Stimulated activated CD4-positive, alpha-beta T cell treated with anti-CD3 and anti-CD28 coated beads, Interleukin-1b, Interleukin-23, amount 100 ng/mL, for 48 hours (primary cell): ENCODE data around the gene TGM4.
A peak's percentile ranks its signal among the peaks of the same experiment; 100 is the strongest.

ENCODE experiments used
- DNase-seq: peaks from one replicate; pipeline ENCODE4 v3.0.0-alpha.2; 2020

Gene TGM4

DNA sequence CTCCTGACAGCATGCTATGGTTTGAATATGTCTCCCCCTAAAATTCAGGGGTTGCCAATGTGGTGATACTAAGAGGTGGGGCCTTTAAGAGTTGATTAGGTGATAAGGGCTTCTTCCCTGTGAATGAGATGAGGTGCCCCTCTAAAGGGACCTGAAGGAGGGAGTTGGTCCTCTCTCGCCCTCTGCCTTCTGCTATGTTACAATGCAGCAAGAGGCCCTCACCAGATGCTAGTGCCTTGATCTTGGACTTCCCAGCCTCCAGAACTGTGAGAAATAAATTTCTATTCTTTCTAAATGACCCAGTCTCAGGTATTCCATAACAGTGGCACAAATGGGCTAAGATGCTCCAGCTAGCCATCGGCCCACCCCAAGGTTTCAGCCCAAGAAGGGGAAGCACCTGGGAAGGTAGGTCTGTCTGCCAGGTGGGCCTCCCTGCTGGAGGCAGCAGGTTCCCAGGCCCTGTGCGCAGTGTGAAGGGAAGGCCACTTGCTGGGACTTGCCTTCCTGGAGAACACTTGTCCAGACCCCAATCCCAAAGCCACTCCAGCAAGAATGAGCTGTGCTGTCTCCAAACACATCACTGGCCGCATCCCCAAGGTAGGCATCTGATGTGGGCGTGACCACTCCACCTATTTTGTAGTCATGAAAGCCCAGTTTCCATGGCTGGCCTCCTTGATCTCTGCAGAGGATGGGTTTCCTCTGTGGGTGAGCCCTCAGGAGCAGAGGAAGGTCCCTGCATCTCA, 9.0 kb downstream of the TGM4 start:
- DNase-seq: no peak

DNA sequence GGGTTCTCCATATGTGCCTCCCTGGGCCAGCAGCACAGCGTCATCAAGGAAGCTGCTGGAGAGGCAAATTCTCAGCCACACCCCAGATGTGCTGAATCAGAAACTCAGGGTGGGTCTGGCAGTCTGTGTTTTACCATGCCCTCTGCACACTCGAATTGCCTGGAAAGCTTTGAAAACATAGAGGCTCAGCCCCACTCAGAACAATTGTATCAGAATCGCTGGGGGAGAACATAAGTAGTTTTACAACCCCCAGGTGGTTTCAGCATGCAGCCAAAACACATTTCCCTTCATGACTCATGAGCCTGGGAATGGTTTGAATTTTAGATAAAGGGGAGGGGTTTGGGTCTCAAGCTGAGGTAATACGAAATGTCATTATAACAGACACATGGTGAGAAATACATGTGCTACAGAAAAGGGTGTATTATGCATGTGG, 9.6 kb downstream of the TGM4 start:
- no peak for DNase-seq

DNA sequence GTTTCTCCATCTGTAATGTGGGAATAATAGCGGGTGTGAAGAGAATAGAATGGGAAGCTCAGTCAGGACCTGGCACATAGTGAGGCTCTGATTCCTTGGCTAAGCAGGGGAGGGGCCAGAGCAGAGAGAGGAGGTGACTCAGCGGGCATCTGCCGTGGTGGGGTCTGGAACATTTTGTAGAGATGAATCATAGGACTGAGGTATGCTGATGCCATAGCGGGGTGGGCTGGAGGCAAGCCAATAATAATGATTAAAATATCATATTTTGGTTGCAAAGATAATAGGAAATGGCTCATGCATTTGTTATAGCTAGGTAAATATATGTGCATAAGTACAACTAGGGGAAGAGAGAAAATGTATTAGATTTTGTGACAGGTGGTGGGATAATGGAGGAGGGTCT, 11.2 kb downstream of the TGM4 start:
- DNase-seq: no peak

DNA sequence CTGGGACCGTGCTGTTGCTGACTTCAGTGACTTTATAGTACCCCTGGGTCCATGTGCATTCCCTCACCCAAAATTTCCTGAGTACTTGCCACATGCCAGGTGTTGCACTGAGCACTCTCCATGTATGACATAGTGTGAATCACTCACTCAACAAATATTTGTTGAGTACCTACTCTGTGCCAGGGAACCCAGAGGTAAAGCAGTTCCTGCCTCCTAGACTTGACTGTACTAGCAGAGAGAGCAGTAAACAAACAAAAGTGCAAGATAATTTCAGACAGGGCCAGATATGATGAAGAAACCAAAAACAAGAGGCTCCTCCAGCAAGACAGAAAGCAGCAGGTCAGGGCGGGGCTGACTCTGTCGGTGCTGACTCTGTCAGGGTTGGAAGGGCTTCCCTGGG, 12.2 kb downstream of the TGM4 start:
- DNase-seq: no peak

DNA sequence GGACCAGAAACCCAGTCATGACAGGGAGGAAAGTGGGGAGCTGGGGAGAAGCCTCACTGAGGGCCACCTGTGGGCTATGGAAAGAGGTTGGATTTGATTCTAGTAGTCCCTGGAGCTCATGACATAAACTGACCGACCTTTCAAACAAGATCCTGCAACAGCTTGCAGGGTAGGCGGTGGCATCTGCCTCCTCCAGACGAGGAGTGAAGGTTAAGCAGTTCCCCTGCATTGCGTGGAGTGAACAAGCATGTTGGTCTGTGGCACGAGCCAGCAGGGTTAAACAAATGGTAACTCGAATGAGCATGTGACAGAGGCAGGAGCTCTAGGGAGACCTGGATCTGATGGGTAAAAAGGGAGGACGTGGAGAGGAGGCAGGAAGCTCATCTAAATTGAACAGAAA, 12.7 kb downstream of the TGM4 start:
- no peak for DNase-seq

DNA sequence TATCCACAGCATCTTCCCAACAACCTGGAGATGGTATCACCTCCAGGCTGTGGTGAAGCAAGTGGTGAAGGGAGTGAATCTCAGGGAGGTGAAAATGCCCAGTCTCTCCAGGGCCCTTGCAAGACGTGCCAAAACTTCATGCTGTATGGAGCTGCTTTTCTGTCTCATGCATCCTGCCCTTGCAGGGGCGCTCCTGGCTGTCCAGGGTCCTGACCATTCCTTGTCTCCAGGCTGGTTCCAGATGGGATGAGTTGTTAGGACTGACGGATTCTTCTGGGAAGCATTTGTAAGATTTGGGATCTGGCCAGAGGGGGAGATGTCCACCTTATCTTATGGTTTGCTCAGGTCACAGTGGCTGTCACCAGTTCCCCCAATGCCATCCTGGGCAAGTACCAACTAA, 15.8 kb downstream of the TGM4 start:
- no peak for DNase-seq

DNA sequence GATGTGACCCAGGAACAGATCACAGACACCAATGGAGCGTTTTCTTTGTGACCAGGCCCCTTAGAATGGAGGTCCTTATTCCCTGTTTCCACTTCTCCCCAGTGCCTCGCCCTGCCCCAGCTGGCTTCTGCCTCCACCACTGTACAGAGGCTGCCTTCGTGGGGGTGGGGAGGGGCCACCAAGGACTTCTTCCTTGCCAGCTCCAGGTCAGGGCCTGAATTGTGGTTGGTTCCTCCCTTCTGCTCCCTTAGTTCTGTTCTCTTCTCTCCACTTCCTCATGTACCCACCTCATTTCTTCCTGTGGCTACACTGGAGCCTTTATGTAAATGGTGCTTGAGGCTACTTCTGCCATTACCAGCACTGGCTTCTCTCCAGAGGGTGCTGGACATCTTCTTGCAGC, 16.4 kb downstream of the TGM4 start:
- no peak for DNase-seq

DNA sequence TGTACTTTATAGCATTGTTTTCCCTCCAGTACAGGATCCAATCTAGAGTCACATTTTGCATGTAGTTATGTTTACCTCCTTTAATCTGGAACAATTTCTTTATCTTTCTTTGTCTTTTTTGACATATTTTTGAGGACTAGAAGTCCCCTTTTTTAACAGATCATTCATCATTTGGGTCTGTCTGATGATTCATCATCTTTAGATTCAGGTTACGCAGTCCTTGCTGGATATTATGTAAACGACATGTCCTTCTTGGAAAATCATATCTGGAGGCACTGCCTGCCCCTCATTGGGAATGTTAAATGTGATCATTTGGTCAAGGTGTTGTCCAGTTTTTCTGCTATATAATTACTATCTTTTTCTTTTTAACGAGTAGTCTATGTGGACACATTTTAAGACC, 18.3 kb downstream of the TGM4 start:
- DNase-seq: no peak

DNA sequence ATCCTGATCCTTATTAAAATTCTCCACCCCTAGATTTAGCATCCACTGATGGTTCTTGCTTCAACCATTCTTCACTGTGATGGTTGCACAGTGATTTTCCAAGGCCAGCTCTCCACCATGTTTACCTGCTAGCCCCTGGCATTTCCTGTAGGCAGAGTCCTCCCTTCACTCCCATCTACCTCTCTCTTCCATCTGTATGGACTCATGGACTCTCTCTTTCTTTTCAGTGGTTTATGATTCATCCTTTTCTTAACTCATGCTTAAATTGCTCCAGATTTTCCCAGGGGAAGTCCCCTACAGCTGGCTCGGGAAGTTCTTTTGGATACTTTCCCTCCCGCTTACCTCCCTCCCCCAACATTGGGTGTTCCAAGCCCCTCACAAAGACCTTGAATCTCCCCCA, 18.7 kb downstream of the TGM4 start:
- no peak for DNase-seq

DNA sequence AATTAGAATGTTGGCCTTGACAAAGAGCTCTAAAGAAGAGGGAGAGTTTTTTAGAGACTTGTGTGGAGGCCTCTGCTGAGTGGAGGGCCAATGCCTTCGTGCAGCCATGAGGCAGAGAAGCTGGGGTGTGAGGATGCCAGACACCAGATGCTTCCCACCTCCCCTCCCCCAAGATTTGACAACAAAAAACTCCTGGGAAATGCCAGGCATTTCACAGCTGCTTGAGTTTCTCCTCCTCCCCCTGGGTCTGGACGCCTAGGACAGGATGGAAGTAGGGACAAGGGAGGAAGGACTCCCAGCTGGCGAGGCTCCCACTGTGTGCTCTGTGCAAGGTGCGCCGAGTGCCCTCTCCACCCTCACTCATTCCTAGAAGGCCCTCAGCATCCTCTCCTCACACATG, 20.1 kb downstream of the TGM4 start:
- DNase-seq: no peak

DNA sequence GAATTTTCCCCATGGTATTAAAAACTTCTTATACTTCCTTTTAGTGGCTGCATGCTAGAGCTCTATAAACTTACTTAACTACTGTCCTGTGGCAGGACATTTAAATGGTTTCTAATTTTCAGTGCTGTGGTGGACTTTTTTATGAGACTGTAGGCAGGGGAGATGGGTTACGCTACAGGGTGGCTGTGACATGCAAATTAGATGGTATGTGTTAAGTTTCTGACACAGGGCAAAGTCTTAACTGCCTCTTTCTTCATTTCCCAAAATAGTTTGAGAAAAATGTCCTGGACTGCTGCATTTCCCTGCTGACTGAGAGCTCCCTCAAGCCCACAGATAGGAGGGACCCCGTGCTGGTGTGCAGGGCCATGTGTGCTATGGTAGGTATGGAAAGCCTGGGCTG, 22.0 kb downstream of the TGM4 start:
- no peak for DNase-seq

DNA sequence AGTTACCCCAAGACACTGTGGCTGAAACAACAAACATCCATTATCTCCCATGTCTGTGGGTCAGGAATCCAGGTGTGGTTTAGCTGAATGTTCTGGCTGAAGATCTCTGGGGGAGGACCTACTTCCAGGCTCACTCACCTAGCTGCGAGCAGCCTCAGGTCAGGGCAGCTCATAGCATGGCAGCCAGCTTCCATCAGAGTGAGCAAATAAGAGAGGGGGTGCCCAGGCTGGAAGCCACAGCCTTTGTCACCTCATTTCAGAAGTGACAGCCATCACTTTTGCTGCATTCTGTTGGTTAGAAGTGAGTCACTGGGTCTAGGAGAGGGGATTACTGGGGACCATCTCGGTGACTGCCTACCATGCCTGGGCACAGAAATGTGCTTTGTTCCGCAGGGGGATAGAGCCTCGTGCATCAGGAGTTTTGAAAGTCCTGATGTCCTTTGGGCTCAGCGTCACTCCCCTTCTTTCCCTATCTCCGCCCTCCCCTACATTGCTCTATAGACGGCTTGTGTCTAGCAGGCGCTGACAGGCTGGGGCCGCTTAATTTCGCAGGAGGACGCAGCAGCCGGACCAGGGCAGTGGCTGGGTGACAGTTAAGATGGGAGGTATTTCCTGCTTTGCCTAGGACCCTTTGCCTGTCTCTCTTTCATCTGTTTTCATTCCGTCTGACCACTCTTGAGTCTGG, 25.4 kb downstream of the TGM4 start:
- DNase-seq: no peak

DNA sequence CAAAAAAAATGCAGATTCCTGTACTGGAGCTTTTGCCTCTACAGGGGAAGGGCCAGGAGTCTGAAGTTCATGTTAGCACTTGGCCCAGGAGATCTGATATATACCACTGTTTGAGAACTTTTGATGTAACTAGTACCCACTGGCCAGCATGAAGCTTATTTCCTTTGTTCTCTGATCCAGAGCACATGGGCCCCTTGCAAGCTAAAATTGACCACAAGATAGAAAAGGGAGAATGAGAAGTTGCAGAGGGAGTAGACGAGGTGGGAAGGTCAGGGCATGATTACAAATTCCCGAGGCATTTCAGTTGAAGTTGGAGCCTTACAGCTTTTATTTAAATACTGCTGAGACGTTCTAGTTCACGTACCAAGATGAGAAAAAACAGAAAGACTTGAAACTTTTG, 28.2 kb downstream of the TGM4 start:
- no peak for DNase-seq

DNA sequence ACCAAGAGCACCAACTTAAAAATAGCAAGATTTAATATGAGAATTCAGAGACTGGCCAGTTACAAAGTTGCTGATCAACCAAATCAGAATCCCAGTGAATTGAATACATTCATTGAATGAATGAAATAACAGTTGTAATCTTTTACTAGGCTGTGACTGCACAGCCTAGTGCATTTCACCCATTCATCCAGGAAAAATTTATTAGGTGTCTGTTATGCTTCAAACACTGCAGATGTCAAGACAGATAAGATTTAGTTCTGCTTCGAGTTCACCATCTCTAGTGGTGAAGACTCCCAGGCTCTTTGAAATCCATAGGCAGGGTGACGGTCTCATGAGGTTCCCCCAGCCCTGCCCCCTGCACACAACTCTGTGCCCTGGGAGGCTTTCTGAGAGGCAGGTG, 28.9 kb downstream of the TGM4 start:
- DNase-seq: no peak

DNA sequence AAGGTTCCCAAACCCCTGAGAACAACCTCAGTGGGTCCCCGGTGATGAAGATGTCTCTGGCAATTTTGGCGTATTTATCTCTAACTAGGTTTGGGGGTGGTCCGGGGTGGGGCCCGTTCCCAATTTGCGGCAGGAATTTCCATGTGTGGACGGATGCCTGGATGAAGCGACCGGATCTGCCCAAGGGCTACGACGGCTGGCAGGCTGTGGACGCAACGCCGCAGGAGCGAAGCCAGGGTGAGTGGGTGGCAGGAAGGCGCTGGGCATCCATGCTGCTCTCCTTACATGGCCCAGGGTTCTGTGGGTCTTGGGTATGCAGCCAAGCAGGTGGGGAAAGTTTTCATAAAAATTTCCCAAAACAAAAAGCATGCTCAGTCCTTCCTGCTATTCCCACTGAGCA, 29.3 kb downstream of the TGM4 start:
- no peak for DNase-seq

DNA sequence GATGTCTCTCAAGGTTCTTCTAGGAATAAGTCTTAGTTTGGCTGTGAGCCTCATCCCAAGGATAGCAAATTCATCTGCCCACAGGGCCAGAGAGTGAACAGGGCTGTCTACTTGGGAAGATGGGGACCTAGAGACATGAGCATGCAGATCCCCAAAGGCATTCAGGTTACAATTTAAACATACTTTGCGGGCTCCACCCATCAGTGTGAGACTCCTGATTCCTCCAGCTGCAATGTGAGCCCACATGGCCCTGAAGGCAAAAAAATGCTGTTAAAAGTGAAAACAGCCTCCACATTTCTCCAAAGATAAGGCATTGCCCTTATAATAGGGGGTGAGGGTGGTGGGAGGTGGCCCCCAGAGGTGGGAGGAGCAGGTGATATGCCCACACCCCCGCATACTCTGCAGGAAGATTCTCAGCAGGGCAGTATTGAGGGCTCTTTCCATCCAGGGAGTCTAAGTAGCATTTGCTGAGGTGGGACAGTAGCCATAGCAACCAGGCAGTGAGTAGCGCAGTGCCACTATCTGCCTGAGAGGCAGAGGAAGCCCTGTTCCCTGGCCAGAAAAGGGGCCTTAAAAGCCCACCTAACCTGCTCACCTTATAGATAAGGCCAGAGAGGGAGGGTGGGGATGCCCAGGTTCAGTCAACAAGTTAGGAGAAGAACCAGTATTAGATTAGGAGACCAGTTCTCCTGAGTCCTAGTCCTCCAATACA, 31.2 kb downstream of the TGM4 start:
- DNase-seq: no peak

DNA sequence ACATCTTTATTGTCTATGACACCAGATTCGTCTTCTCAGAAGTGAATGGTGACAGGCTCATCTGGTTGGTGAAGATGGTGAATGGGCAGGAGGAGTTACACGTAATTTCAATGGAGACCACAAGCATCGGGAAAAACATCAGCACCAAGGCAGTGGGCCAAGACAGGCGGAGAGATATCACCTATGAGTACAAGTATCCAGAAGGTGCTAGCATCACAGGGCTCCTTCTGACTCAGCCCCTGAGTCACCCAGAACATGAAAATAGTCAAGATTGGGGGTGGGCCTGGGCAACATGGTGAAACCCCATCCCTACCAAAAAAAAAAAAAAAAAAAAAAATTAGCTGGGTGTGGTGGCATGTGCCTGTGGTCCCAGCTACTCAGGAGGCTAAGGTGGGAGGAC, 32.6 kb downstream of the TGM4 start:
- DNase-seq: peak; percentile 37

DNA sequence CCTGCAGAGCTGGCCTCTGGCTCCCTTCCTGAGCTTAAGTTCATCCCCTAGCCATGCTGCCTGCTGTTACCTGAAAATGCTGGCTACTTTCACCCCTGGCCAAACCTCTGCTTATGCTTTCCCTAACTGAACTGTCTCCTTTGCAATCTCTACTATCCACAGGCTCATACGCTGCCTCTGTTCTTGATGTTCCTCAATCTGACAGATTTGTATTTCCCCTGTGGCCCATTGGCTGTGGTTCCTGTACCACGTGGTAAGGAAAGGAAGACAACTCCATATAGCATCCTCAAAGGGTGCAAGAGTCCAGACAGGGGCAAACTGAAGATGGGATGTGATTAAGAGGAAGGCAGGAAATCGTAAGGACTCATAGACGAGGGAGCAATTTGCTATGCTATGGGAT, 33.2 kb downstream of the TGM4 start:
- no peak for DNase-seq

DNA sequence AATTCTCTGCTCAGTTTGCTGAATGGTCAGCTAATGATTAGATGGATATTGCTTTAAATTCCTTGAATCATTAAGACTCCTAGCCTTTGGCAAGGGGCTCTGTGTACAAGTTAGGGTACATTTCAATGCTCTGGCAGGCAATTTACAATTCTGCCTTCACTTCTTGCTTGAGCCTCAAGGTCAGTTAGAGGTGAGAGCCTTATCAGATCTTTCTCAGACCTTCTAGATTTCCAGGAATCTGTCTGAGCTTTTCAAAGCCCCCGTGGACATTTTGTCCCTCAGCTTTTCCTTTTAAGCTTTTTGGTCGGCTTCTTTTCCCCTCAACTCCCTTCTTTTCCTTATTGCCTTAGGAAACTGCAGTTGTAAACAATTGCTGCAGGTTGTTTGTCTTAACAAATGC, 34.7 kb downstream of the TGM4 start:
- no peak for DNase-seq

DNA sequence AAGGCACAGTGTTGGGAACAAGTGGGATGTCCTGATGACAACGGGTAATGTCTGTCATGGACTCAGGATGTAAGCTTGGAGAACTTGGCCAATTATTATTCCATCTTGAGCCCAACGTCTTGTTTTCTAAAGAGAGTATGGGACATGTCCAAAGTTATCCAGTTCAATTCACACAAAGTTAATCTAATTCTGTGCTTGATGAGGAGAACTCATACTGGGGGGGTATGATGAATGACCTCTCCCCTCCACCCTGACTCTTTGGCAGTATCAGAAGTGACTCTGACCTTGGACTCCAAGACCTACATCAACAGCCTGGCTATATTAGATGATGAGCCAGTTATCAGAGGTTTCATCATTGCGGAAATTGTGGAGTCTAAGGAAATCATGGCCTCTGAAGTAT, 36.3 kb downstream of the TGM4 start:
- no peak for DNase-seq

DNA sequence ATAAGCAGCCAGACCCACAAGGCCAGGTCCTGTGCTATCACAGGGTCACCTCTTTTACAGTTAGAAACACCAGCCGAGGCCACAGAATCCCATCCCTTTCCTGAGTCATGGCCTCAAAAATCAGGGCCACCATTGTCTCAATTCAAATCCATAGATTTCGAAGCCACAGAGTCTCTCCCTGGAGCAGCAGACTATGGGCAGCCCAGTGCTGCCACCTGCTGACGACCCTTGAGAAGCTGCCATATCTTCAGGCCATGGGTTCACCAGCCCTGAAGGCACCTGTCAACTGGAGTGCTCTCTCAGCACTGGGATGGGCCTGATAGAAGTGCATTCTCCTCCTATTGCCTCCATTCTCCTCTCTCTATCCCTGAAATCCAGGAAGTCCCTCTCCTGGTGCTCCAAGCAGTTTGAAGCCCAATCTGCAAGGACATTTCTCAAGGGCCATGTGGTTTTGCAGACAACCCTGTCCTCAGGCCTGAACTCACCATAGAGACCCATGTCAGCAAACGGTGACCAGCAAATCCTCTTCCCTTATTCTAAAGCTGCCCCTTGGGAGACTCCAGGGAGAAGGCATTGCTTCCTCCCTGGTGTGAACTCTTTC, 39.6 kb downstream of the TGM4 start:
- peak; percentile 58 for DNase-seq

DNA sequence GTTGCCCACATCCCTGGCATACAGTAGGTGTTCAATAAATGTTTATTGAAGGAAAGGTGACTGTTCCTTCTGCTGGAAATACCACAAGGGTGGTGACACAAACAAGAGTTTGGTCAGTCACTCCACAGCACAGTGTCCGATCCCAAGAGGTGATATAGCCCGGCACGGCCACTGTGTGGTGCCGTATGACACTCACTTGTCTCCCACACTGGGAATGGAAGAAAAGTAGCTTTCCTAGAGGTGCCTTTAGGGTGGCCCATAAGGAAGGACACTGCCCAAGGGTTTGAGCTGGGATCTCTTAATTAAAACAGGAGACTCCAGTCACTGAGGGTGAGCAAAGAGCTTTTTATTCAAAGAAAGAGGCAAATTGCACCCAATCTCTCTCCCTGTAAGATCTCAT, 40.5 kb downstream of the TGM4 start:
- DNase-seq: no peak

DNA sequence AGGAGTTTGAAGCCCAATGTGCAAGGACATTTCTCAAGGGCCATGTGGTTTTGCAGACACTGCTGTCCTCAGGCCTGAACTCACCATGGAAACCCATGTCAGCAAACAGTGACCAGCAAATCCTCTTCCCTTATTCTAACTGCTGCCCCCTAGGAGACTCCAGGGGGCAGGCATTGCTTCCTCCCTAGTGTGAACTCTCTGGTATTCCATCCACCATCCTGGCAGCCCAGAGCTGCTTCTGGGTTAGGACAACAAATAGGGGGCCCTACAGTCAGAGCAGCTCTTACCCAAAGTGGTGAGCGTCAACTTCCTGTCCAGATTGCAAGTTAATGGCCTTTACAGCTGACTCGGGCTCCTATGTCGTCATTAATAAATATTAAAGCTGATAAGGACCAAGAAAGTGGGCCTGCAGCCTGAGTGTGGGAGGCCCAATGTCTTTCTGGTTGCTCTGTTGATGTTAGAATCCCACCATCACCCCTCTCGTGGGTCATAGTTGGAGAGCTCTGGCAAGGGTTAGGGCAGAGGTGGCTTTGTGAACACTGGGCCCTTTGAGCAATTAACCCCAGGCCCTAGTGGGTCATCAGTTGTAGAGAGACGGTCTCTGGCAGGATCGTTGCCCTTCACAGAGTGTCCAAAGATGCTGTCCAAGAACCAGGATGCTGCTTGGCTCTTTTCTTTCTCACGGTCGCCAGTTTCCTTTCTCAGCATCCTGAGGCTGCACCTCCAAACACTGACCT, 41.5 kb downstream of the TGM4 start:
- DNase-seq: no peak
